ENCODE measurements around the gene CDK17. TPM values are rescaled to one million over a fixed set of nuclear protein-coding genes. Genes with fewer than 3 reads are reported as not detected.

The CDK17 gene
- total and polyA plus RNA-seq, 2 of the 8 experiments (the other 6 are each of a cell fraction or from before 2014, with no cell fraction given): 5.8 to 20.0 TPM

DNA sequence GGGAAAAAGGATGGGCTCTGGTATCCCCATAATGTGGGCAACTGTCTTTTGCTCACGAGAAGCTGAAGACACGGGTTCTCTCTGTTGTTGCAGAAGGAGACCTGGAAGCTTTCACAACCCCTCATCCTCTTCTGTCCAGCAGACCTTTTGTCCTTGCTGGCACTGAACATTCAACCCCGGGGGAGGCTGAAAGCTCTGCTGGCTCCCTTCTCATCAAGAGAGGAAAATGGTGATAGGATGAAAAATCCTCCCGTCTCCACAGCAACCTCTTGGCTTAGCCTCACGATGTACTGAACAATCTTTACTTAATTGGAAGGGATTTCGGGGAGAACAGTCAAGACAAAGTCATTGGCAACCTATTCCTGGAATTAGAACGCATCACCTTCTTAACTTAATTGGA lies 167.1 kb downstream of the CDK17 start (continued):
- TF ChIP-seq, protein P1, sequence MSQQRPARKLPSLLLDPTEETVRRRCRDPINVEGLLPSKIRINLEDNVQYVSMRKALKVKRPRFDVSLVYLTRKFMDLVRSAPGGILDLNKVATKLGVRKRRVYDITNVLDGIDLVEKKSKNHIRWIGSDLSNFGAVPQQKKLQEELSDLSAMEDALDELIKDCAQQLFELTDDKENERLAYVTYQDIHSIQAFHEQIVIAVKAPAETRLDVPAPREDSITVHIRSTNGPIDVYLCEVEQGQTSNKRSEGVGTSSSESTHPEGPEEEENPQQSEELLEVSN (IDR thresholded peaks at IDR 0.05): no peak
- no peak for TF ChIP-seq TAF7 (optimal IDR thresholded peaks at IDR 0.05; ENCODE audit: borderline replicate concordance, low read depth, low read length)
- TF ChIP-seq YY1 (IDR thresholded peaks at IDR 0.05; ENCODE audit: low read depth, low read length): no peak
- TF ChIP-seq POU5F1 (IDR thresholded peaks at IDR 0.05; ENCODE audit: low read depth, low read length): no peak
- no peak for TF ChIP-seq JUN (IDR thresholded peaks at IDR 0.05; ENCODE audit: low read depth, low read length)
